A673 (cell line): ENCODE data around the gene SCAI.

Experiments used
- CTCF ChIP-seq: fragments of 300-800, 200-600 bp; sonication (generic); conservative IDR thresholded peaks from 2 replicates; pipeline ENCODE4 v1.5.1; 2017; ENCODE audit warnings: low read depth, mild to moderate bottlenecking, antibody characterized with exemption, low read length, moderate library complexity, mixed read lengths
- EZH2 ChIP-seq: fragments of 200-600 bp; sonication (generic); IDR thresholded peaks from 2 replicates; pipeline ENCODE4 v1.6.1; 2017; ENCODE audit warnings: borderline replicate concordance, low read depth, mild to moderate bottlenecking, mixed read lengths, antibody characterized with exemption, low read length; ENCODE audit not compliant: poor library complexity, severe bottlenecking

- TF ChIP-seq CTCF (no peak), EZH2 (no peak)
Measured at GRCh38 chr9:124983698-124984097, 159.6 kb downstream of the SCAI start.
